SK-N-SH (cell line): ENCODE results near the gene WNK1.

Source experiments
- CTCF ChIP-seq: fragments of 200-600 bp; sonication (generic); IDR thresholded peaks from 2 replicates; pipeline ENCODE4 v1.6.1; 2017; ENCODE audit warnings: antibody characterized with exemption, mild to moderate bottlenecking, moderate library complexity
- RXRA ChIP-seq: IDR thresholded peaks from 2 replicates; pipeline ENCODE4 v1.4.0; 2012; ENCODE audit warnings: low read depth, mild to moderate bottlenecking, borderline replicate concordance

DNA sequence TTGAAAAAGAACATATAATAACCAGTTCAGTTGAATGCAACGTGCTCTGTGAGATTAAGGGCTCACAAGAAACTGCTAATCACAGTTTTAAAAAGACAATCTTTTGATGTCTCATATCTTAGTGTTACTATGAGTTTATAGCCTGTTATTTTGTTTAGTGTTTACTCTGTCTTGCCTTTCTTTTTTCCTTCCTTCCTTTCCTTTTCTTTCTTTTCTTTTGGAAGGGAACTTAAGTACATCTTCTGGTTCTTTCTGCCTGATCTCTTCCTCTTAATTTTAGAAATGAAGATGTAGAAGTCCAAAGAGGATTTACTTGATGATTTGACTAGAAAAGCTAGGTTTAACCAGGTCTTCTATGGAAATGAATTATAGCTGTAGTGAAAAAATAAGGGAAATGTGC, 38.2 kb downstream of the WNK1 start:
- no peak for TF ChIP-seq CTCF
- TF ChIP-seq RXRA, result no peak
